Chondrocyte (in vitro differentiated cells): ENCODE results near the gene TMEM178B. TPM values are rescaled to one million over a fixed set of nuclear protein-coding genes. Genes with fewer than 3 reads are reported as not detected.

Experiments
- DNase-seq: peaks from one replicate; pipeline ENCODE4 v3.0.0; 2021; ENCODE audit warnings: mixed read lengths, low spot score
- H3K27ac Mint-ChIP-seq: one replicate; pipeline ENCODE4 v1.8.0; 2021; ENCODE audit warnings: mild to moderate bottlenecking, moderate library complexity, mixed read lengths; ENCODE audit not compliant: unreplicated experiment
- H3K27me3 Mint-ChIP-seq: 2 replicates; pipeline ENCODE4 v1.8.0; 2021; ENCODE audit warnings: low read depth, mixed read lengths
- H3K36me3 Mint-ChIP-seq: 2 replicates; pipeline ENCODE4 v1.8.0; 2021; ENCODE audit warnings: low read depth, mixed read lengths
- H3K4me1 Mint-ChIP-seq: 2 replicates; pipeline ENCODE4 v1.8.0; 2021; ENCODE audit warnings: low read depth, mild to moderate bottlenecking, mixed read lengths
- H3K4me3 Mint-ChIP-seq: one replicate; pipeline ENCODE4 v1.8.0; 2021; ENCODE audit warnings: mild to moderate bottlenecking, moderate library complexity, mixed read lengths; ENCODE audit not compliant: unreplicated experiment
- H3K9me3 Mint-ChIP-seq: 2 replicates; pipeline ENCODE4 v1.8.0; 2021; ENCODE audit warnings: low read depth, mixed read lengths
- CTCF ChIP-seq: fragments of 200-600 bp; sonication (generic); IDR thresholded peaks from 2 replicates; pipeline ENCODE4 v1.5.0; 2021; ENCODE audit warnings: antibody characterized with exemption, mild to moderate bottlenecking, moderate library complexity
- total RNA-seq: library from RNA; stranded (reverse); gene quantifications from 3 replicates; pipeline ENCODE4 v1.2.1, GENCODE V29; 2021

TMEM178B gene
- total RNA-seq, 1 donor from 2014 or later, result 0.92 TPM

- TF ChIP-seq CTCF, result no peak
- Mint-ChIP-seq H3K9me3 (peaks cover 9% of the 10 kb centered on the region), H3K36me3 (peaks cover 1% of the 10 kb centered on the region)
These were observed 313.8 kb downstream of the TMEM178B start for GRCh38 chr7:141387521-141388217.

GRCh38 chr7:141389140-141389796 is 315.4 kb downstream of the TMEM178B start:
- no peak for DNase-seq
- Mint-ChIP-seq H3K36me3 (no peaks in the 10 kb centered on the region), H3K4me3 (no peak overlapping the region), H3K9me3 (peaks cover 6% of the 10 kb centered on the region), H3K27ac (no peak overlapping the region), H3K4me1 (no peaks in the 10 kb centered on the region), H3K27me3 (peaks cover 18% of the 10 kb centered on the region)
- TF ChIP-seq CTCF, result no peak

More at GRCh38 chr7:141387521-141388217, 313.8 kb downstream of the TMEM178B start:
- Mint-ChIP-seq H3K27ac (no peak overlapping the region), H3K27me3 (peaks cover 15% of the 10 kb centered on the region), H3K4me1 (no peaks in the 10 kb centered on the region), H3K4me3 (no peak overlapping the region)
- no peak for DNase-seq

- Mint-ChIP-seq H3K36me3 (no peaks in the 10 kb centered on the region), H3K4me1 (no peaks in the 10 kb centered on the region), H3K4me3 (no peak overlapping the region), H3K9me3 (no peaks in the 10 kb centered on the region), H3K27ac (no peak overlapping the region), H3K27me3 (peaks cover 13% of the 10 kb centered on the region)
- DNase-seq, result no peak
- no peak for TF ChIP-seq CTCF
These were observed 316.5 kb downstream of the TMEM178B start for GRCh38 chr7:141390339-141390738.

- H3K9me3 Mint-ChIP-seq, result no peaks in the 10 kb centered on the region
- H3K36me3 Mint-ChIP-seq, result no peaks in the 10 kb centered on the region
- peaks cover 12% of the 10 kb centered on the region for H3K27me3 Mint-ChIP-seq
- TF ChIP-seq CTCF, result no peak
- no peak for DNase-seq
- no peaks in the 10 kb centered on the region for H3K4me1 Mint-ChIP-seq
- H3K27ac Mint-ChIP-seq, result no peak overlapping the region
- H3K4me3 Mint-ChIP-seq, result no peak overlapping the region
These were observed 319.2 kb downstream of the TMEM178B start for GRCh38 chr7:141393056-141393455.

- Mint-ChIP-seq H3K9me3 (no peaks in the 10 kb centered on the region), H3K4me1 (no peaks in the 10 kb centered on the region), H3K27me3 (peaks cover 24% of the 10 kb centered on the region), H3K4me3 (no peak overlapping the region), H3K36me3 (no peaks in the 10 kb centered on the region), H3K27ac (no peak overlapping the region)
- no peak for DNase-seq
- TF ChIP-seq CTCF, result no peak
These were observed 323.6 kb downstream of the TMEM178B start for GRCh38 chr7:141397236-141398163.
